GM12878 (cell line): Measurements from ENCODE around the gene DNMBP. TPM values are rescaled to one million over a fixed set of nuclear protein-coding genes. Genes with fewer than 3 reads are reported as not detected.

ENCODE experiments used
- ATAC-seq: fragments of 200-7000 bp; cut with Tn5 transposase; 3 replicates; pipeline ENCODE4 v1.9.1; 2020; ENCODE audit warnings: mild to moderate bottlenecking, moderate library complexity
- BruUV-seq: library from RNA; stranded (reverse); fragments of 400-500 nt; replicated peaks from 2 replicates; lab custom pipeline; 2021; lab: Mats Ljungman, UMichigan
- CTCF ChIA-PET: fragments of 300-600 bp; sonication (Branson Sonifier 250); formaldehyde crosslinking; extraction: SDS; loops from one replicate; lab custom pipeline; 2021; ENCODE audit warnings: inconsistent platforms; lab: Yijun Ruan, JAX
- POLR2A ChIA-PET: fragments of 350-600 bp; formaldehyde crosslinking; extraction: SDS; loops from one replicate; lab custom pipeline; 2021; ENCODE audit warnings: inconsistent platforms; lab: Charles Lee
- RAD21 ChIA-PET: fragments of 300-600 bp; sonication (Branson Sonifier 250); formaldehyde crosslinking; loops from one replicate; lab custom pipeline; 2023; ENCODE audit warnings: antibody characterized with exemption; ENCODE audit not compliant: unreplicated experiment; lab: Charles Lee
- SMC1A ChIA-PET: fragments of 300-600 bp; sonication (Branson Sonifier 250); formaldehyde crosslinking; loops from one replicate; lab custom pipeline; 2023; ENCODE audit not compliant: unreplicated experiment, uncharacterized antibody; lab: Charles Lee
- DNase-seq: peaks from one replicate; pipeline ENCODE4 v3.0.0-alpha.2; 2011; ENCODE audit warnings: low read depth, low spot score
- FAIRE-seq: peaks from 3 replicates; lab custom pipeline; 2011; peaks lifted over from hg19 to GRCh38; lab: Jason Lieb, UNC
- H2AFZ ChIP-seq: 2 replicates; pipeline ENCODE4 v1.6.0; 2011; ENCODE audit warnings: low read depth, low read length, control low read depth; ENCODE audit not compliant: control insufficient read depth
- H3K27ac ChIP-seq: 2 replicates; pipeline ENCODE4 v1.5.1; 2011; ENCODE audit warnings: control low read depth; ENCODE audit not compliant: control insufficient read depth, insufficient read depth
- H3K27me3 ChIP-seq, 2 experiments: replicated peaks in 1 of 2; 2 replicates each; pipeline versions ENCODE4 v1.6.0 to v1.6.1; 2011; ENCODE audit warnings: low read length in 1 of 2; ENCODE audit not compliant: control insufficient read depth in 2 of 2, insufficient read depth in 2 of 2
- H3K36me3 ChIP-seq, 2 experiments: 2 replicates each; pipeline ENCODE4 v1.5.1; 2011; ENCODE audit warnings: low read length in 1 of 2; ENCODE audit not compliant: control insufficient read depth in 2 of 2, insufficient read depth in 2 of 2
- H3K4me1 ChIP-seq: 2 replicates; pipeline ENCODE4 v1.6.1; 2011; ENCODE audit warnings: mild to moderate bottlenecking, low read length, moderate library complexity, mixed read lengths; ENCODE audit not compliant: control insufficient read depth, insufficient read depth
- H3K4me2 ChIP-seq: 2 replicates; pipeline ENCODE4 v1.6.0; 2011; ENCODE audit warnings: control low read depth; ENCODE audit not compliant: control insufficient read depth, insufficient read depth
- H3K4me3 ChIP-seq: fragments of 200-600 bp; sonication (generic); 2 replicates; pipeline ENCODE4 v1.5.1; 2016
- H3K79me2 ChIP-seq: 2 replicates; pipeline ENCODE4 v1.6.0; 2011; ENCODE audit warnings: low read length; ENCODE audit not compliant: control insufficient read depth, insufficient read depth
- H3K9ac ChIP-seq: 2 replicates; pipeline ENCODE4 v1.8.0; 2011; ENCODE audit warnings: low read length, control low read depth, mixed read lengths; ENCODE audit not compliant: control insufficient read depth, insufficient read depth
- H3K9me3 ChIP-seq: replicated peaks from 3 replicates; pipeline ENCODE4 v1.5.1; 2011; ENCODE audit warnings: mild to moderate bottlenecking, low read length; ENCODE audit not compliant: control insufficient read depth, insufficient read depth
- H4K20me1 ChIP-seq: 2 replicates; pipeline ENCODE4 v1.6.0; 2011; ENCODE audit not compliant: control insufficient read depth, insufficient read depth
- EGR1 ChIP-seq, 2 experiments: IDR thresholded peaks; 1 replicate in 1 of 2; 2 replicates in 1 of 2; pipeline ENCODE4 v1.6.1; 2011 to 2012; ENCODE audit warnings: low read depth in 2 of 2, low read length in 2 of 2, borderline replicate concordance in 1 of 2, mild to moderate bottlenecking in 1 of 2, moderate library complexity in 1 of 2
- FOXM1 ChIP-seq: IDR thresholded peaks from 2 replicates; pipeline ENCODE4 v1.6.1; 2012; ENCODE audit warnings: low read depth, mild to moderate bottlenecking, inconsistent platforms, low read length, moderate library complexity
- HDAC2 ChIP-seq: fragments of 200-600 bp; sonication (generic); IDR thresholded peaks from 2 replicates; pipeline ENCODE4 v1.6.1; 2017
- JUND ChIP-seq: IDR thresholded peaks from 2 replicates; pipeline ENCODE4 v1.6.1; 2012; ENCODE audit warnings: low read depth, mild to moderate bottlenecking, low read length, improper control_type of control experiment, moderate library complexity
- MYC ChIP-seq: IDR thresholded peaks from 2 replicates; pipeline ENCODE4 v1.6.1; 2011; ENCODE audit warnings: mild to moderate bottlenecking, low read length, moderate library complexity, inconsistent platforms; ENCODE audit not compliant: insufficient read depth, insufficient replicate concordance, insufficient read length, severe bottlenecking
- POLR2AphosphoS5 ChIP-seq: IDR thresholded peaks from 2 replicates; pipeline ENCODE4 v1.6.1; 2011; ENCODE audit warnings: mild to moderate bottlenecking, low read length, inconsistent platforms
- RCOR1 ChIP-seq: conservative IDR thresholded peaks from 2 replicates; pipeline ENCODE4 v1.6.1; 2012; ENCODE audit warnings: low read depth, low read length, improper control_type of control experiment
- SUPT20H ChIP-seq: IDR thresholded peaks from 2 replicates; pipeline ENCODE4 v1.6.1; 2011; ENCODE audit warnings: low read depth, mild to moderate bottlenecking, low read length, moderate library complexity, borderline replicate concordance; ENCODE audit not compliant: control insufficient read depth
- SUZ12 ChIP-seq: fragments of 200-600 bp; sonication (generic); IDR thresholded peaks from one replicate; pipeline ENCODE4 v1.6.1; 2018; ENCODE audit warnings: antibody characterized with exemption, mild to moderate bottlenecking; ENCODE audit not compliant: unreplicated experiment
- WGBS: methylation state at CpG from one replicate; pipeline ENCODE4 v1.1.6; 2016; ENCODE audit warnings: low lambda C conversion rate; ENCODE audit not compliant: insufficient replicate concordance, insufficient coverage; ENCODE audit errors: missing lambda C conversion rate; 5-methylcytosine and 5-hydroxymethylcytosine counted together
- in situ Hi-C: fragments of 300-500 bp; cut with MboI; formaldehyde crosslinking; loops from 9 replicates; pipeline ENCODE4 v1.14.3; 2018; ENCODE audit warnings: mixed read lengths
- intact Hi-C: fragments of 100-400 bp; cut with micrococcal nuclease; formaldehyde crosslinking; loops from one replicate; pipeline ENCODE4 v1.14.2; 2022; ENCODE audit not compliant: unreplicated experiment
- polyA plus RNA-seq, 11 experiments: library from polyadenylated mRNA; depleted of rRNA in 4 of 11; unstranded in 6 of 11; stranded (reverse) in 5 of 11; fragments of >200 nt; fragmentation: Nextera tagmentation in 4 of 11; fragmentation: Illumina TruSeq in 1 of 11; extraction: Ambion mirVana in 4 of 11; extraction: Trizol in 1 of 11; gene quantifications; 1 replicate in 1 of 11; 2 replicates in 10 of 11; pipeline versions ENCODE4 v1.2.1 to v1.2.3, GENCODE V29; 2011 to 2016; ENCODE audit warnings: inconsistent platforms in 2 of 11, missing spikeins in 2 of 11, low read depth in 1 of 11
- total RNA-seq, 4 experiments: library from RNA; depleted of rRNA in 3 of 4; stranded (reverse); fragments of >200 nt in 3 of 4; fragmentation: Illumina TruSeq in 1 of 4; extraction: Trizol in 1 of 4; gene quantifications; 2 replicates each; pipeline versions ENCODE4 v1.2.1 to v1.2.3, GENCODE V29; 2013 to 2021
- TF ChIP-seq, protein P1 (sequence below): IDR thresholded peaks from 2 replicates; pipeline ENCODE4 v1.6.1; 2012; ENCODE audit warnings: low read length, inconsistent platforms
- TF ChIP-seq, protein P2 (sequence below): IDR thresholded peaks from 2 replicates; pipeline ENCODE4 v1.6.1; 2012; ENCODE audit warnings: low read depth, low read length, improper control_type of control experiment

The DNMBP gene
- total and polyA plus RNA-seq, 10 of the 15 experiments (the other 5 are each of a cell fraction or from before 2014, with no cell fraction given), result 7.1 to 45.0 (median 22.0) TPM

DNA sequence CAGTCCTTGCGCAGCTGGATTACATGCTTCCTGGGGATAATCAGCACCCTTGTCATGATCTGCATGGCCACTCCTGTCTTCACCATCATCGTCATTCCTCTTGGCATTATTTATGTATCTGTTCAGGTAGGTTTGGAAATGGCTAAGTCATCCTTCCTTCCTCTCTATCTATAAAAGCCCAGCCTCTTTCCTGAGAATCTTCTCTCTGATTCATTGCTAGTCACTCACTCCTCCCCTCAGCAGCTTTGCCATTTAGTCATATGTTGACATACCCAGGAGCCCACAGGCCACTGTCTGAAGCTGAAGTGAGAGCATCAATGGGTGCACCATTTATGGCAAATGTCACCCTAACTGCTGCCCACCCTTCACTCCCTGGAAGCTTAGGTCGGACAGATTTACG lies 175.3 kb downstream of the DNMBP start:
- WGBS, result 34% methylated on average over 4 of the region's 4 CpGs
- no peak overlapping the region for H3K4me2 ChIP-seq
- in situ Hi-C loops (no loop called here), intact Hi-C loops (no loop called here)
- no peaks in the 10 kb centered on the region for H4K20me1 ChIP-seq
- FAIRE-seq (no peak), DNase-seq (no peak), ATAC-seq (no peak)
- ChIA-PET SMC1A (no interaction called here), RAD21 (no interaction called here), POLR2A (no interaction called here), CTCF (interaction anchor here (1.2 kb wide), 1 partner anchor 11 kb away, joined by 4 read pairs; no protein-coding TSS in a partner anchor)
- no peaks in the 10 kb centered on the region for H3K4me1 ChIP-seq
- no peaks in the 10 kb centered on the region; the same call in 2 of the 3 replicates for H3K9me3 ChIP-seq
- no TSS peak for BruUV-seq
- H3K36me3 ChIP-seq, result no peaks in the 10 kb centered on the region
- H2AFZ ChIP-seq, result no peak overlapping the region
- H3K79me2 ChIP-seq, result no peaks in the 10 kb centered on the region
- H3K27ac ChIP-seq, result no peak overlapping the region
- no peaks in the 10 kb centered on the region; a peak in 1 of 4 replicates for H3K27me3 ChIP-seq
- H3K9ac ChIP-seq, result no peak overlapping the region
- TF ChIP-seq MYC, result no peak
- no peak for TF ChIP-seq SUPT20H
- TF ChIP-seq RCOR1, result no peak
- TF ChIP-seq EGR1 (IDR thresholded peaks at IDR 0.05; ENCODE audit: borderline replicate concordance in 1 of 2, low read depth in 2 of 2, low read length in 2 of 2), result no peak
- TF ChIP-seq, all 136 proteins: peak for 0
- no peak overlapping the region for H3K4me3 ChIP-seq

DNA sequence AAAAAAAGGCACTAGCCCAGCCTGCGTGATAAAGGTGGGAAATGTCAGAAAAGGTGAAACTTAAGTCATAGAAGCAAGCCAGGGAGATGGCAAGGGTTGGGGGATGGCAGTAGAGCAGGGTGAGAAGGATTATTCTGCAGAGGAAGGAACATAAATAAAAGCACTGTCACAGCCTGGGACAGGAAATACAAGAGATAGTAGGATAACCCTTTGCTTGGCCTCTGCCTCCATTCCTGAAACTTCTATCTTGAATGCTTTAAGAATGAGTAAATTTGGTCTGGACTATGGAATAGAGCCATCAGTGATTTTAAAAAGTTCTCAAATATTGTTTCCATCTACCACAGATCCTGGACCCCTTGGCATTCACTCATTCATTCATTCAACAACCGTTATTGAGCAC lies 177.3 kb downstream of the DNMBP start:
- no peaks in the 10 kb centered on the region; the same call in 2 of the 3 replicates for H3K9me3 ChIP-seq
- POLR2A ChIA-PET, result no interaction called here
- no peaks in the 10 kb centered on the region for H4K20me1 ChIP-seq
- intact Hi-C loops, result no loop called here
- no TSS peak for BruUV-seq
- H3K36me3 ChIP-seq, result no peaks in the 10 kb centered on the region
- RAD21 ChIA-PET, result no interaction called here
- no peak overlapping the region for H3K4me2 ChIP-seq
- no peak overlapping the region for H2AFZ ChIP-seq
- no peak overlapping the region for H3K27ac ChIP-seq
- H3K27me3 ChIP-seq, result no peaks in the 10 kb centered on the region; a peak in 1 of 4 replicates
- 17% methylated on average over 2 of the region's 2 CpGs for WGBS
- SMC1A ChIA-PET, result no interaction called here
- in situ Hi-C loops, result no loop called here
- no peak for ATAC-seq
- H3K79me2 ChIP-seq, result no peaks in the 10 kb centered on the region
- H3K4me1 ChIP-seq, result no peaks in the 10 kb centered on the region
- no peak for FAIRE-seq
- DNase-seq, result no peak
- no peak overlapping the region for H3K4me3 ChIP-seq
- CTCF ChIA-PET, result no interaction called here
- H3K9ac ChIP-seq, result no peak overlapping the region
- TF ChIP-seq, protein P1, sequence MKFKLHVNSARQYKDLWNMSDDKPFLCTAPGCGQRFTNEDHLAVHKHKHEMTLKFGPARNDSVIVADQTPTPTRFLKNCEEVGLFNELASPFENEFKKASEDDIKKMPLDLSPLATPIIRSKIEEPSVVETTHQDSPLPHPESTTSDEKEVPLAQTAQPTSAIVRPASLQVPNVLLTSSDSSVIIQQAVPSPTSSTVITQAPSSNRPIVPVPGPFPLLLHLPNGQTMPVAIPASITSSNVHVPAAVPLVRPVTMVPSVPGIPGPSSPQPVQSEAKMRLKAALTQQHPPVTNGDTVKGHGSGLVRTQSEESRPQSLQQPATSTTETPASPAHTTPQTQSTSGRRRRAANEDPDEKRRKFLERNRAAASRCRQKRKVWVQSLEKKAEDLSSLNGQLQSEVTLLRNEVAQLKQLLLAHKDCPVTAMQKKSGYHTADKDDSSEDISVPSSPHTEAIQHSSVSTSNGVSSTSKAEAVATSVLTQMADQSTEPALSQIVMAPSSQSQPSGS, result no peak
- TF ChIP-seq SUZ12, result no peak
- TF ChIP-seq JUND, result no peak
- TF ChIP-seq HDAC2, result no peak
- TF ChIP-seq FOXM1, result no peak
- no peak for TF ChIP-seq POLR2AphosphoS5
- TF ChIP-seq, protein P2, sequence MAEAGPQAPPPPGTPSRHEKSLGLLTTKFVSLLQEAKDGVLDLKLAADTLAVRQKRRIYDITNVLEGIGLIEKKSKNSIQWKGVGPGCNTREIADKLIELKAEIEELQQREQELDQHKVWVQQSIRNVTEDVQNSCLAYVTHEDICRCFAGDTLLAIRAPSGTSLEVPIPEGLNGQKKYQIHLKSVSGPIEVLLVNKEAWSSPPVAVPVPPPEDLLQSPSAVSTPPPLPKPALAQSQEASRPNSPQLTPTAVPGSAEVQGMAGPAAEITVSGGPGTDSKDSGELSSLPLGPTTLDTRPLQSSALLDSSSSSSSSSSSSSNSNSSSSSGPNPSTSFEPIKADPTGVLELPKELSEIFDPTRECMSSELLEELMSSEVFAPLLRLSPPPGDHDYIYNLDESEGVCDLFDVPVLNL, result no peak
